HG02798 (cell line): ENCODE results near the gene NANOG.
"Not testable (repeated sequence)": the region's sequence is repeated elsewhere in the genome, so short reads cannot be mapped to it uniquely, and the experiment has no call there.

Source experiments
- ATAC-seq: cut with Tn5 transposase; IDR thresholded peaks from one replicate; pipeline ENCODE4 v1.9.1; 2021; ENCODE audit warnings: mild to moderate bottlenecking; ENCODE audit not compliant: unreplicated experiment, poor library complexity

Gene NANOG

GRCh38 chr12:7788884-7789528, at the start of gene NANOG:
NANOG (plus strand) TSS chr12:7789402; CDS start chr12:7789615, 213 bp downstream.
- ATAC-seq, result not testable (repeated sequence)

- no peak for ATAC-seq
Observed at GRCh38 chr12:7747246-7747645, 42.0 kb upstream of the NANOG start, which contains the start of gene CLEC4C. CLEC4C (minus strand) TSS chr12:7747375; CDS start chr12:7747348, 27 bp downstream.

GRCh38 chr12:7748852-7749251, 40.4 kb upstream of the NANOG start:
- ATAC-seq, result no peak

- no peak for ATAC-seq
Observed at GRCh38 chr12:7749442-7749841, 39.8 kb upstream of the NANOG start.

GRCh38 chr12:7750350-7750749, 38.9 kb upstream of the NANOG start:
- no peak for ATAC-seq

GRCh38 chr12:7751394-7751793, 37.8 kb upstream of the NANOG start:
- ATAC-seq, result no peak

- ATAC-seq, result not testable (repeated sequence)
Observed at GRCh38 chr12:7751941-7752922, 37.0 kb upstream of the NANOG start.

GRCh38 chr12:7755668-7756067, 33.5 kb upstream of the NANOG start:
- ATAC-seq, result not testable (repeated sequence)

- no peak for ATAC-seq
Observed at GRCh38 chr12:7756993-7757392, 32.2 kb upstream of the NANOG start.

GRCh38 chr12:7758766-7759140, 30.4 kb upstream of the NANOG start:
- no peak for ATAC-seq

GRCh38 chr12:7769999-7770398, 19.2 kb upstream of the NANOG start:
- ATAC-seq, result no peak

- ATAC-seq, result no peak
Observed at GRCh38 chr12:7781274-7781673, 7.9 kb upstream of the NANOG start.

GRCh38 chr12:7782055-7782454, 7.1 kb upstream of the NANOG start:
- ATAC-seq, result no peak

- ATAC-seq, result not testable (repeated sequence)
Observed at GRCh38 chr12:7783433-7783832, 5.8 kb upstream of the NANOG start.

- ATAC-seq, result no peak
Observed at GRCh38 chr12:7784701-7785100, 4.5 kb upstream of the NANOG start.

- no peak for ATAC-seq
Observed at GRCh38 chr12:7787574-7788293, 1.5 kb upstream of the NANOG start.

GRCh38 chr12:7788294-7788660, 925 bp upstream of the NANOG start:
- ATAC-seq, result no peak

- no peak for ATAC-seq
Observed at GRCh38 chr12:7793211-7793610, 4.0 kb downstream of the NANOG start.

- not testable (repeated sequence) for ATAC-seq
Observed at GRCh38 chr12:7797269-7797668, 8.1 kb downstream of the NANOG start.

- no peak for ATAC-seq
Observed at GRCh38 chr12:7797698-7798398, 8.6 kb downstream of the NANOG start.
